Measurements from ENCODE around the gene ZNF568.

DNA sequence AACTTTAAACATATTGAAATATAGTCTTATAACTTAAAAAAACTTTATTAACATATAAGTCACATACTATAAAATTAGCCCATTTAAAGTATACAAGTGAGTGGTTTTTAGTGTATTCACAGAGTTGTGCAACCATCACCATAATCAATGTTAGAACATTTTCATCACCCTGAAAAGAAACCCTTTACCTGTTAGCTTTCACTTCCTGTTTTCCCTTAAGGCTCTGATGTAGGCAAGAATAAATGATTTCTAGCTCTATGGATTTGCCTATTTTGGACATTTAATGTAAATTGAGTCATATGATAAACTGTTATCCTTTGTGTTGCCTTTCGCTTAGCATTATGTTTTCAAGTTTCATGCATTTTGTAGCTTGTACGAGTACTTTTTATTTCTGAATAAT lies 15.6 kb downstream of the ZNF568 start:
- TF ChIP-seq NCOA6 (IDR thresholded peaks at IDR 0.05) = no peak
- TF ChIP-seq ZNF146 (CRISPR knock-in tag; IDR thresholded peaks at IDR 0.05; ENCODE audit: unreplicated experiment) = no peak
- TF ChIP-seq, protein P1, sequence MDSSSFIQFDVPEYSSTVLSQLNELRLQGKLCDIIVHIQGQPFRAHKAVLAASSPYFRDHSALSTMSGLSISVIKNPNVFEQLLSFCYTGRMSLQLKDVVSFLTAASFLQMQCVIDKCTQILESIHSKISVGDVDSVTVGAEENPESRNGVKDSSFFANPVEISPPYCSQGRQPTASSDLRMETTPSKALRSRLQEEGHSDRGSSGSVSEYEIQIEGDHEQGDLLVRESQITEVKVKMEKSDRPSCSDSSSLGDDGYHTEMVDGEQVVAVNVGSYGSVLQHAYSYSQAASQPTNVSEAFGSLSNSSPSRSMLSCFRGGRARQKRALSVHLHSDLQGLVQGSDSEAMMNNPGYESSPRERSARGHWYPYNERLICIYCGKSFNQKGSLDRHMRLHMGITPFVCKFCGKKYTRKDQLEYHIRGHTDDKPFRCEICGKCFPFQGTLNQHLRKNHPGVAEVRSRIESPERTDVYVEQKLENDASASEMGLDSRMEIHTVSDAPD (CRISPR knock-in tag; IDR thresholded peaks at IDR 0.05) = no peak
- TF ChIP-seq ZNF561 (CRISPR knock-in tag; conservative IDR thresholded peaks at IDR 0.05) = no peak
- TF ChIP-seq E2F6 (IDR thresholded peaks at IDR 0.05; ENCODE audit: borderline replicate concordance in 1 of 2, extremely low read depth in 1 of 2, insufficient read depth in 1 of 2, insufficient read length in 1 of 2, low read depth in 1 of 2, low read length in 1 of 2, poor library complexity in 1 of 2, severe bottlenecking in 1 of 2) = no peak
- TF ChIP-seq FOXK1 (CRISPR knock-in tag; IDR thresholded peaks at IDR 0.05; ENCODE audit: borderline replicate concordance) = no peak
- TF ChIP-seq ZNF124 (CRISPR knock-in tag; IDR thresholded peaks at IDR 0.05) = no peak
- TF ChIP-seq RBM14 (IDR thresholded peaks at IDR 0.05; ENCODE audit: borderline replicate concordance, insufficient read depth, low read depth, low read length) = no peak
- TF ChIP-seq, protein P2, sequence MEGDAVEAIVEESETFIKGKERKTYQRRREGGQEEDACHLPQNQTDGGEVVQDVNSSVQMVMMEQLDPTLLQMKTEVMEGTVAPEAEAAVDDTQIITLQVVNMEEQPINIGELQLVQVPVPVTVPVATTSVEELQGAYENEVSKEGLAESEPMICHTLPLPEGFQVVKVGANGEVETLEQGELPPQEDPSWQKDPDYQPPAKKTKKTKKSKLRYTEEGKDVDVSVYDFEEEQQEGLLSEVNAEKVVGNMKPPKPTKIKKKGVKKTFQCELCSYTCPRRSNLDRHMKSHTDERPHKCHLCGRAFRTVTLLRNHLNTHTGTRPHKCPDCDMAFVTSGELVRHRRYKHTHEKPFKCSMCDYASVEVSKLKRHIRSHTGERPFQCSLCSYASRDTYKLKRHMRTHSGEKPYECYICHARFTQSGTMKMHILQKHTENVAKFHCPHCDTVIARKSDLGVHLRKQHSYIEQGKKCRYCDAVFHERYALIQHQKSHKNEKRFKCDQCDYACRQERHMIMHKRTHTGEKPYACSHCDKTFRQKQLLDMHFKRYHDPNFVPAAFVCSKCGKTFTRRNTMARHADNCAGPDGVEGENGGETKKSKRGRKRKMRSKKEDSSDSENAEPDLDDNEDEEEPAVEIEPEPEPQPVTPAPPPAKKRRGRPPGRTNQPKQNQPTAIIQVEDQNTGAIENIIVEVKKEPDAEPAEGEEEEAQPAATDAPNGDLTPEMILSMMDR (IDR thresholded peaks at IDR 0.05 in 2 of 3, conservative IDR thresholded peaks at IDR 0.05 in 1 of 3; ENCODE audit: insufficient read depth in 2 of 3, low read depth in 1 of 3, low read length in 3 of 3) = no peak
- TF ChIP-seq, protein P3, sequence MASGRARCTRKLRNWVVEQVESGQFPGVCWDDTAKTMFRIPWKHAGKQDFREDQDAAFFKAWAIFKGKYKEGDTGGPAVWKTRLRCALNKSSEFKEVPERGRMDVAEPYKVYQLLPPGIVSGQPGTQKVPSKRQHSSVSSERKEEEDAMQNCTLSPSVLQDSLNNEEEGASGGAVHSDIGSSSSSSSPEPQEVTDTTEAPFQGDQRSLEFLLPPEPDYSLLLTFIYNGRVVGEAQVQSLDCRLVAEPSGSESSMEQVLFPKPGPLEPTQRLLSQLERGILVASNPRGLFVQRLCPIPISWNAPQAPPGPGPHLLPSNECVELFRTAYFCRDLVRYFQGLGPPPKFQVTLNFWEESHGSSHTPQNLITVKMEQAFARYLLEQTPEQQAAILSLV (tag; IDR thresholded peaks at IDR 0.05) = no peak
- no peak for TF ChIP-seq PPARD (CRISPR knock-in tag; IDR thresholded peaks at IDR 0.05)
- TF ChIP-seq SMAD1 (IDR thresholded peaks at IDR 0.05; ENCODE audit: low read depth, low read length, partially characterized antibody) = no peak
- TF ChIP-seq MXI1 (IDR thresholded peaks at IDR 0.05; ENCODE audit: low read depth, low read length) = no peak

All from K562 (cell line).